Left lobe of liver (tissue), 2 donors: ENCODE data around the gene MAP2. TPM values are rescaled to one million over a fixed set of nuclear protein-coding genes. Genes with fewer than 3 reads are reported as not detected.
A peak's percentile ranks its signal among the peaks of the same experiment; 100 is the strongest.
"Not testable (repeated sequence)": the region's sequence is repeated elsewhere in the genome, so short reads cannot be mapped to it uniquely, and the experiment has no call there.

Source experiments
- ATAC-seq: fragments of 200-7000 bp; cut with Tn5 transposase; one replicate; pipeline ENCODE4 v1.9.1; 2020; ENCODE audit warnings: mild to moderate bottlenecking, moderate library complexity
- DNase-seq: peaks from one replicate; pipeline ENCODE4 v3.0.0-alpha.2; 2020; ENCODE audit warnings: low spot score
- total RNA-seq: library from RNA; stranded (reverse); gene quantifications from one replicate; pipeline ENCODE4 v1.2.1, GENCODE V29; 2021
- donor health status: DM: no; HTN: no; CAD: no; lungs with moderate emphysema.
- donor health status: DM: no; HTN: yes; CAD: no.

Gene MAP2
- total RNA-seq, 1 donor from 2014 or later = 2.3 TPM

- no peak for ATAC-seq
- DNase-seq = no peak
These were observed 48.4 kb downstream of the MAP2 start for GRCh38 chr2:209472112-209472832.

- ATAC-seq = no peak
- DNase-seq = no peak
These were observed 49.0 kb downstream of the MAP2 start for GRCh38 chr2:209472871-209473270.

- DNase-seq (no peak), ATAC-seq (no peak)
These were observed 50.1 kb downstream of the MAP2 start for GRCh38 chr2:209473930-209474419.

GRCh38 chr2:209474960-209475359 lies 51.1 kb downstream of the MAP2 start:
- DNase-seq (no peak), ATAC-seq (no peak)

GRCh38 chr2:209476367-209477208 lies 52.7 kb downstream of the MAP2 start:
- DNase-seq = no peak
- ATAC-seq = no peak

GRCh38 chr2:209492296-209492695 lies 68.4 kb downstream of the MAP2 start:
- DNase-seq, ATAC-seq: not testable (repeated sequence)

- ATAC-seq, DNase-seq: not testable (repeated sequence)
These were observed 71.3 kb downstream of the MAP2 start for GRCh38 chr2:209495068-209495620.

- ATAC-seq (peak; percentile 74), DNase-seq (no peak)
These were observed 72.2 kb downstream of the MAP2 start for GRCh38 chr2:209495855-209496585.

GRCh38 chr2:209496586-209496982 lies 72.7 kb downstream of the MAP2 start:
- no peak for ATAC-seq

GRCh38 chr2:209498614-209499013 lies 74.8 kb downstream of the MAP2 start:
- ATAC-seq = no peak
- DNase-seq = no peak

More at GRCh38 chr2:209496586-209496982, 72.7 kb downstream of the MAP2 start:
- no peak for DNase-seq

GRCh38 chr2:209499069-209499468 lies 75.2 kb downstream of the MAP2 start:
- no peak for DNase-seq
- no peak for ATAC-seq

- ATAC-seq (no peak), DNase-seq (no peak)
These were observed 77.7 kb downstream of the MAP2 start for GRCh38 chr2:209501579-209501978.

GRCh38 chr2:209505410-209505809 lies 81.6 kb downstream of the MAP2 start:
- ATAC-seq (no peak), DNase-seq (no peak)

GRCh38 chr2:209508255-209508654 lies 84.4 kb downstream of the MAP2 start:
- no peak for DNase-seq
- no peak for ATAC-seq

- ATAC-seq = no peak
- DNase-seq = no peak
These were observed 87.8 kb downstream of the MAP2 start for GRCh38 chr2:209511637-209512036.

- ATAC-seq (no peak), DNase-seq (no peak)
These were observed 89.1 kb downstream of the MAP2 start for GRCh38 chr2:209512971-209513370.

GRCh38 chr2:209517436-209517835 lies 93.6 kb downstream of the MAP2 start:
- DNase-seq (no peak), ATAC-seq (no peak)

- ATAC-seq = no peak
- no peak for DNase-seq
These were observed 95.4 kb downstream of the MAP2 start for GRCh38 chr2:209519271-209519670.

- ATAC-seq (no peak), DNase-seq (no peak)
These were observed 96.1 kb downstream of the MAP2 start for GRCh38 chr2:209519906-209520305.

- no peak for ATAC-seq
- no peak for DNase-seq
These were observed 99.3 kb downstream of the MAP2 start for GRCh38 chr2:209523041-209523740.
